K562 (cell line): ENCODE measurements around the gene KDM2B. TPM values are rescaled to one million over a fixed set of nuclear protein-coding genes. Genes with fewer than 3 reads are reported as not detected.

Experiments
- CAMTA2 ChIP-seq: fragments of 250-450 bp; sonication (Bioruptor Pico); conservative IDR thresholded peaks from 2 replicates; pipeline ENCODE4 v1.5.1; 2022
- EWSR1 ChIP-seq: fragments of 450-650 bp; IDR thresholded peaks from 2 replicates; pipeline ENCODE4 v1.6.1; 2018; ENCODE audit warnings: borderline replicate concordance, mild to moderate bottlenecking, low read depth, moderate library complexity; ENCODE audit not compliant: partially characterized antibody
- FIP1L1 ChIP-seq: fragments of 200-400 bp; formaldehyde crosslinking; IDR thresholded peaks from 2 replicates; pipeline ENCODE4 v1.6.1; 2018; ENCODE audit warnings: mild to moderate bottlenecking, low read depth, low read length; ENCODE audit not compliant: poor library complexity, severe bottlenecking
- PRDM10 ChIP-seq: fragments of 450-650 bp; IDR thresholded peaks from 2 replicates; pipeline ENCODE4 v1.6.1; 2018; ENCODE audit not compliant: partially characterized antibody
- ZBTB33 ChIP-seq: sonication (generic); formaldehyde crosslinking; IDR thresholded peaks from 2 replicates; pipeline ENCODE4 v1.8.1; 2023; ENCODE audit warnings: mild to moderate bottlenecking, missing genetic modification reagents
- polyA plus RNA-seq, 8 experiments: library from polyadenylated mRNA; depleted of rRNA in 4 of 8; stranded (reverse) in 5 of 8; unstranded in 3 of 8; fragments of >200 nt; fragmentation: Nextera tagmentation in 2 of 8; fragmentation: Illumina TruSeq in 1 of 8; extraction: Ambion mirVana in 2 of 8; extraction: Trizol in 1 of 8; gene quantifications; 2 replicates each; pipeline versions ENCODE4 v1.2.1 to v1.2.3, GENCODE V29; 2011 to 2014; ENCODE audit warnings: inconsistent platforms in 1 of 8, missing spikeins in 1 of 8
- total RNA-seq, 7 experiments: library from RNA; depleted of rRNA in 6 of 7; stranded (reverse); fragments of >200 nt in 6 of 7; fragmentation: Illumina TruSeq in 2 of 7; extraction: Trizol in 2 of 7; gene quantifications; 2 replicates each; pipeline versions ENCODE4 v1.2.1 to v1.2.3, GENCODE V29; 2011 to 2021; ENCODE audit warnings: low replicate concordance in 1 of 7

Gene KDM2B
- total and polyA plus RNA-seq, 9 of the 15 experiments (the other 6 are each of a cell fraction or from before 2014, with no cell fraction given), result 7.4 to 50.5 (median 22.5) TPM

- TF ChIP-seq EWSR1 (no peak), ZBTB33 (no peak), FIP1L1 (no peak), CAMTA2 (CRISPR knock-in tag) (no peak), PRDM10 (no peak)
Measured at GRCh38 chr12:121513464-121514183, 67.2 kb downstream of the KDM2B start (continued).
